ENCODE results near the gene SFXN4. TPM values are rescaled to one million over a fixed set of nuclear protein-coding genes. Genes with fewer than 3 reads are reported as not detected.

SFXN4 gene
- total and polyA plus RNA-seq, 2 of the 13 experiments (the other 11 are each of a cell fraction or from before 2014, with no cell fraction given) = 47.7 to 64.9 TPM

- TF ChIP-seq ETV5 (CRISPR knock-in tag; IDR thresholded peaks at IDR 0.05; ENCODE audit: borderline replicate concordance) = peak; percentile 79; the same call in 1 of the 2 replicates
- no peak for TF ChIP-seq HMG20B (CRISPR knock-in tag; conservative IDR thresholded peaks at IDR 0.05)
- TF ChIP-seq ZNF121 (CRISPR knock-in tag; IDR thresholded peaks at IDR 0.05) = no peak
- TF ChIP-seq CREB3 (CRISPR knock-in tag; IDR thresholded peaks at IDR 0.05) = no peak
- TF ChIP-seq ZFP41 (CRISPR knock-in tag; IDR thresholded peaks at IDR 0.05; ENCODE audit: borderline replicate concordance) = no peak
- TF ChIP-seq CBX2 (IDR thresholded peaks at IDR 0.05; ENCODE audit: low read depth, low read length) = no peak
- no peak for TF ChIP-seq CBX2 (CRISPR knock-in tag; IDR thresholded peaks at IDR 0.05; ENCODE audit: low read depth)
- peak; percentile 50 for TF ChIP-seq PPARG (CRISPR knock-in tag; conservative IDR thresholded peaks at IDR 0.05)
- TF ChIP-seq ZNF710 (CRISPR knock-in tag; IDR thresholded peaks at IDR 0.05; ENCODE audit: borderline replicate concordance) = peak; percentile 60; the same call in 1 of the 2 replicates
- TF ChIP-seq ZKSCAN8 (CRISPR knock-in tag; IDR thresholded peaks at IDR 0.05; ENCODE audit: borderline replicate concordance) = no peak
- TF ChIP-seq ZNF335 (CRISPR knock-in tag; IDR thresholded peaks at IDR 0.05) = no peak
- TF ChIP-seq FOXP1 (IDR thresholded peaks at IDR 0.05) = no peak
- TF ChIP-seq FOXP1 (CRISPR knock-in tag; IDR thresholded peaks at IDR 0.05) = peak; percentile 12; the same call in 1 of the 2 replicates
- peak; percentile 43; the same call in 1 of the 2 replicates for TF ChIP-seq ZNF644 (CRISPR knock-in tag; IDR thresholded peaks at IDR 0.05; ENCODE audit: low read depth)
Observed at GRCh38 chr10:119203006-119203405, 37.5 kb upstream of the SFXN4 start (continued).
